Breast epithelium (tissue), 3 donors: ENCODE measurements around the gene MVB12B.

Experiments
- POLR2A ChIP-seq: fragments of 450-650 bp; IDR thresholded peaks from one replicate; pipeline ENCODE4 v1.6.1; 2016; ENCODE audit warnings: antibody characterized with exemption, mild to moderate bottlenecking, moderate library complexity
- POLR2AphosphoS5 ChIP-seq, 3 donors: sonication (generic); formaldehyde crosslinking; IDR thresholded peaks; one replicate each; pipeline ENCODE4 v1.6.1; 2017; ENCODE audit warnings: antibody characterized with exemption in 3 of 3
- TF ChIP-seq, protein P1 (sequence below), 3 donors: fragments of 450-650 bp; IDR thresholded peaks; one replicate each; pipeline ENCODE4 v1.5.1; 2016 to 2017; ENCODE audit warnings: antibody characterized with exemption in 3 of 3, mild to moderate bottlenecking in 3 of 3, moderate library complexity in 3 of 3

DNA sequence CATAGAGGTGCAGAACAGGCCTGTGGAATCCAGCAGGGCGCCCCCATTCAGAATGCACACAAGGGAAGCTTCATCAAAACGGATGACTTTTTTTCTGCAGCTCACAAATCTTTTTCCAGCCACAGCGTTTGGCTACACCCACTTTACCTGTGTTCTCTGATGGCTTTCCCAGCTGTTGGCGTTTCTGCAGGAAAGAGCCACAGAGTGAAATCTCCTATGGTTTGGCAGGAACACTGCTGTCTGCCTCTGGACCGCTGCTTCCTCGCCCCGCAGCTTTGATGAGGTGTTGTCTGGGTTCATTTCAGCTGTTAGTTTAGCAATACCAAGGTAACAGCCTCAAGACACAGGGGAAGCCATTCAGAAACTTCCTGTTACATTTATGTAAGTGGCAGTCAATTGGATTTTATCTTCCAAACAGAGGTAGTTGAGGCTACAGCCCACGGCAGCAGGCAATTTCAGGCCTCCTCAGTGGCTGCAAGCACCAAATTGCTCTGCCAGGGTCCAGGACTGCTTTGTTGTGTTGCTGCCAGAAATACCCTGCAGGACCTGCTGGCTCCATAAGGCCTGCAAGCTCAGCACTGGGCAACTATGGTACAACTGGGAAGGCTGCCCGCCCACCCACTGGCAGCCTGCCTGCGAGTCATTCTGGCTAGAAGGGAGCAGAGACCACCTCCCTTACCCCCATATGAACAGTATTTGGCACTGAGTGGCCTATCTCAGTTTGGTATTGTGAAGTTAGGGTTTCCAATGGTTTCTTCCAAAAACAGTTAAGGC lies 96.7 kb downstream of the MVB12B start:
- TF ChIP-seq, protein P1, sequence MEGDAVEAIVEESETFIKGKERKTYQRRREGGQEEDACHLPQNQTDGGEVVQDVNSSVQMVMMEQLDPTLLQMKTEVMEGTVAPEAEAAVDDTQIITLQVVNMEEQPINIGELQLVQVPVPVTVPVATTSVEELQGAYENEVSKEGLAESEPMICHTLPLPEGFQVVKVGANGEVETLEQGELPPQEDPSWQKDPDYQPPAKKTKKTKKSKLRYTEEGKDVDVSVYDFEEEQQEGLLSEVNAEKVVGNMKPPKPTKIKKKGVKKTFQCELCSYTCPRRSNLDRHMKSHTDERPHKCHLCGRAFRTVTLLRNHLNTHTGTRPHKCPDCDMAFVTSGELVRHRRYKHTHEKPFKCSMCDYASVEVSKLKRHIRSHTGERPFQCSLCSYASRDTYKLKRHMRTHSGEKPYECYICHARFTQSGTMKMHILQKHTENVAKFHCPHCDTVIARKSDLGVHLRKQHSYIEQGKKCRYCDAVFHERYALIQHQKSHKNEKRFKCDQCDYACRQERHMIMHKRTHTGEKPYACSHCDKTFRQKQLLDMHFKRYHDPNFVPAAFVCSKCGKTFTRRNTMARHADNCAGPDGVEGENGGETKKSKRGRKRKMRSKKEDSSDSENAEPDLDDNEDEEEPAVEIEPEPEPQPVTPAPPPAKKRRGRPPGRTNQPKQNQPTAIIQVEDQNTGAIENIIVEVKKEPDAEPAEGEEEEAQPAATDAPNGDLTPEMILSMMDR (IDR thresholded peaks at IDR 0.05): no peak
- TF ChIP-seq POLR2AphosphoS5 (IDR thresholded peaks at IDR 0.05) (no peak), POLR2A (no peak)
